OCI-LY7 (cell line): ENCODE measurements around the gene KLHL41. TPM values are rescaled to one million over a fixed set of nuclear protein-coding genes. Genes with fewer than 3 reads are reported as not detected.
"Not testable (repeated sequence)": the region's sequence is repeated elsewhere in the genome, so short reads cannot be mapped to it uniquely, and the experiment has no call there.

Source experiments
- BruUV-seq: library from RNA; stranded (reverse); fragments of 400-500 nt; replicated peaks from 2 replicates; lab custom pipeline; 2021; lab: Mats Ljungman, UMichigan
- CTCF ChIA-PET: fragments of 300-600 bp; sonication (Branson Sonifier 250); formaldehyde crosslinking; loops from one replicate; lab custom pipeline; 2022; ENCODE audit warnings: antibody characterized with exemption; ENCODE audit not compliant: unreplicated experiment; lab: Charles Lee
- POLR2A ChIA-PET: fragments of 300-600 bp; sonication (Branson Sonifier 250); formaldehyde crosslinking; loops from one replicate; lab custom pipeline; 2022; ENCODE audit warnings: antibody characterized with exemption; lab: Charles Lee
- DNase-seq: peaks from one replicate; pipeline ENCODE4 v3.0.0-alpha.2; 2015; ENCODE audit warnings: low spot score
- H2AFZ ChIP-seq: fragments of 200-600 bp; sonication (generic), shearing (Covaris generic); 2 replicates; pipeline ENCODE4 v1.6.1; 2014; ENCODE audit warnings: mild to moderate bottlenecking, antibody characterized with exemption, low read length, moderate library complexity
- H3K27ac ChIP-seq: fragments of 200-600 bp; sonication (generic); 2 replicates; pipeline ENCODE4 v1.5.1; 2014; ENCODE audit warnings: mixed run types, low read depth, mild to moderate bottlenecking, moderate library complexity, low read length, inconsistent platforms; ENCODE audit not compliant: poor library complexity, severe bottlenecking
- H3K36me3 ChIP-seq: fragments of 200-600 bp; sonication (generic); 2 replicates; pipeline ENCODE4 v1.6.1; 2014; ENCODE audit warnings: mild to moderate bottlenecking, antibody characterized with exemption, low read length, moderate library complexity, mixed read lengths; ENCODE audit not compliant: insufficient read depth
- H3K4me1 ChIP-seq: fragments of 200-600 bp; sonication (generic); 2 replicates; pipeline ENCODE4 v1.5.1; 2014; ENCODE audit warnings: mild to moderate bottlenecking, low read length; ENCODE audit not compliant: insufficient read depth, poor library complexity, severe bottlenecking
- H3K4me2 ChIP-seq: fragments of 200-600 bp; sonication (generic); 2 replicates; pipeline ENCODE4 v1.6.1; 2014; ENCODE audit warnings: mild to moderate bottlenecking, low read length
- H3K4me3 ChIP-seq: fragments of 200-600 bp; sonication (generic); 2 replicates; pipeline ENCODE4 v1.5.1; 2014; ENCODE audit warnings: mild to moderate bottlenecking, low read depth, low read length; ENCODE audit not compliant: poor library complexity, severe bottlenecking
- H3K79me2 ChIP-seq: fragments of 200-600 bp; sonication (generic); 2 replicates; pipeline ENCODE4 v1.6.1; 2016; ENCODE audit warnings: low read depth, mild to moderate bottlenecking, low read length, moderate library complexity, mixed read lengths; ENCODE audit not compliant: insufficient read depth
- H3K9me2 ChIP-seq: fragments of 200-600 bp; sonication (generic); 2 replicates; pipeline ENCODE4 v1.6.1; 2016; ENCODE audit warnings: mild to moderate bottlenecking, low read length, mixed read lengths; ENCODE audit not compliant: insufficient read depth
- H3K9me3 ChIP-seq: fragments of 200-600 bp; sonication (generic); 2 replicates; pipeline ENCODE4 v1.6.1; 2014; ENCODE audit warnings: mild to moderate bottlenecking, mixed run types, low read length, mixed read lengths
- H4K20me1 ChIP-seq: fragments of 200-600 bp; sonication (generic); 2 replicates; pipeline ENCODE4 v1.6.1; 2014; ENCODE audit warnings: mild to moderate bottlenecking, antibody characterized with exemption, low read length, moderate library complexity, mixed read lengths; ENCODE audit not compliant: insufficient read depth
- CTCF ChIP-seq: fragments of 200-600 bp; sonication (generic); conservative IDR thresholded peaks from 2 replicates; pipeline ENCODE4 v1.5.1; 2014; ENCODE audit warnings: mild to moderate bottlenecking, antibody characterized with exemption, low read length, moderate library complexity, mixed read lengths
- EZH2phosphoT487 ChIP-seq: fragments of 200-600 bp; sonication (generic); IDR thresholded peaks from 2 replicates; pipeline ENCODE4 v1.6.1; 2018; ENCODE audit warnings: low read depth, borderline replicate concordance, mild to moderate bottlenecking, mixed run types, antibody characterized with exemption, low read length, moderate library complexity, mixed read lengths
- intact Hi-C: fragments of 100-400 bp; cut with micrococcal nuclease; formaldehyde crosslinking; loops from one replicate; pipeline ENCODE4 v1.10.0; 2022; ENCODE audit not compliant: unreplicated experiment
- total RNA-seq, 2 experiments: library from RNA; depleted of rRNA in 1 of 2; stranded (reverse); fragments of >200 nt in 1 of 2; shearing (Covaris generic) in 1 of 2; gene quantifications; 2 replicates each; pipeline ENCODE4 v1.2.3, GENCODE V29; 2014 to 2022

The KLHL41 gene
- total RNA-seq, 2 experiments from 2014 or later: not detected

GRCh38 chr2:169513094-169513493 lies 3.6 kb downstream of the KLHL41 start:
- TF ChIP-seq EZH2phosphoT487 (no peak), CTCF (no peak)

GRCh38 chr2:169513926-169514325 lies 4.4 kb downstream of the KLHL41 start:
- TF ChIP-seq CTCF (no peak), EZH2phosphoT487 (no peak)
- H3K4me1 ChIP-seq: no peaks in the 10 kb centered on the region
- H3K27ac ChIP-seq: no peak overlapping the region
- H3K9me2 ChIP-seq: no peaks in the 10 kb centered on the region
- no peak overlapping the region for H2AFZ ChIP-seq
- H3K36me3 ChIP-seq: no peaks in the 10 kb centered on the region
- ChIA-PET CTCF (no interaction called here), POLR2A (no interaction called here)
- H4K20me1 ChIP-seq: no peaks in the 10 kb centered on the region
- no peaks in the 10 kb centered on the region for H3K79me2 ChIP-seq
- BruUV-seq: no TSS peak
- DNase-seq: no peak
- H3K4me2 ChIP-seq: no peak overlapping the region
- intact Hi-C loops: no loop called here
- no peaks in the 10 kb centered on the region for H3K9me3 ChIP-seq
- no peak overlapping the region for H3K4me3 ChIP-seq

More at GRCh38 chr2:169513094-169513493, 3.6 kb downstream of the KLHL41 start:
- ChIA-PET POLR2A (no interaction called here), CTCF (no interaction called here)
- BruUV-seq: no TSS peak
- intact Hi-C loops: no loop called here
- H3K9me2 ChIP-seq: no peaks in the 10 kb centered on the region
- H3K4me1 ChIP-seq: no peaks in the 10 kb centered on the region
- H3K4me3 ChIP-seq: no peak overlapping the region
- no peak overlapping the region for H3K4me2 ChIP-seq
- H4K20me1 ChIP-seq: no peaks in the 10 kb centered on the region
- no peak overlapping the region for H3K27ac ChIP-seq
- DNase-seq: no peak
- no peaks in the 10 kb centered on the region for H3K36me3 ChIP-seq
- no peaks in the 10 kb centered on the region for H3K79me2 ChIP-seq
- no peaks in the 10 kb centered on the region for H3K9me3 ChIP-seq
- H2AFZ ChIP-seq: no peak overlapping the region

GRCh38 chr2:169514758-169515157 lies 5.3 kb downstream of the KLHL41 start:
- H3K4me1 ChIP-seq, intact Hi-C loops, H3K4me3 ChIP-seq, CTCF ChIA-PET, H3K27ac ChIP-seq, H3K9me2 ChIP-seq, H2AFZ ChIP-seq, DNase-seq, BruUV-seq, H4K20me1 ChIP-seq, H3K4me2 ChIP-seq, H3K36me3 ChIP-seq, H3K9me3 ChIP-seq, H3K79me2 ChIP-seq: not testable (repeated sequence)
- POLR2A ChIA-PET: interaction anchor here (0.7 kb wide), 1 partner anchor 13 kb away, joined by 3 read pairs; no protein-coding TSS in a partner anchor

- CTCF ChIA-PET, BruUV-seq, H3K4me2 ChIP-seq, H2AFZ ChIP-seq, H3K27ac ChIP-seq, H3K4me1 ChIP-seq, H4K20me1 ChIP-seq, H3K9me3 ChIP-seq, intact Hi-C loops, H3K4me3 ChIP-seq, H3K79me2 ChIP-seq, H3K36me3 ChIP-seq, DNase-seq, POLR2A ChIA-PET, H3K9me2 ChIP-seq: not testable (repeated sequence)
These were observed 7.0 kb downstream of the KLHL41 start for GRCh38 chr2:169516488-169516995.
